GM12878 (cell line): ENCODE results near the gene INSL3. TPM values are rescaled to one million over a fixed set of nuclear protein-coding genes. Genes with fewer than 3 reads are reported as not detected.

Experiments used
- ATAC-seq: fragments of 200-7000 bp; cut with Tn5 transposase; 3 replicates; pipeline ENCODE4 v1.9.1; 2020; ENCODE audit warnings: mild to moderate bottlenecking, moderate library complexity
- BruUV-seq: library from RNA; stranded (reverse); fragments of 400-500 nt; replicated peaks from 2 replicates; lab custom pipeline; 2021; lab: Mats Ljungman, UMichigan
- CTCF ChIA-PET: fragments of 300-600 bp; sonication (Branson Sonifier 250); formaldehyde crosslinking; extraction: SDS; loops from one replicate; lab custom pipeline; 2021; ENCODE audit warnings: inconsistent platforms; lab: Yijun Ruan, JAX
- POLR2A ChIA-PET: fragments of 350-600 bp; formaldehyde crosslinking; extraction: SDS; loops from one replicate; lab custom pipeline; 2021; ENCODE audit warnings: inconsistent platforms; lab: Charles Lee
- RAD21 ChIA-PET: fragments of 300-600 bp; sonication (Branson Sonifier 250); formaldehyde crosslinking; loops from one replicate; lab custom pipeline; 2023; ENCODE audit warnings: antibody characterized with exemption; ENCODE audit not compliant: unreplicated experiment; lab: Charles Lee
- SMC1A ChIA-PET: fragments of 300-600 bp; sonication (Branson Sonifier 250); formaldehyde crosslinking; loops from one replicate; lab custom pipeline; 2023; ENCODE audit not compliant: unreplicated experiment, uncharacterized antibody; lab: Charles Lee
- DNase-seq: peaks from one replicate; pipeline ENCODE4 v3.0.0-alpha.2; 2011; ENCODE audit warnings: low read depth, low spot score
- FAIRE-seq: peaks from 3 replicates; lab custom pipeline; 2011; peaks lifted over from hg19 to GRCh38; lab: Jason Lieb, UNC
- H2AFZ ChIP-seq: 2 replicates; pipeline ENCODE4 v1.6.0; 2011; ENCODE audit warnings: low read depth, low read length, control low read depth; ENCODE audit not compliant: control insufficient read depth
- H3K27ac ChIP-seq: 2 replicates; pipeline ENCODE4 v1.5.1; 2011; ENCODE audit warnings: control low read depth; ENCODE audit not compliant: control insufficient read depth, insufficient read depth
- H3K27me3 ChIP-seq, 2 experiments: replicated peaks in 1 of 2; 2 replicates each; pipeline versions ENCODE4 v1.6.0 to v1.6.1; 2011; ENCODE audit warnings: low read length in 1 of 2; ENCODE audit not compliant: control insufficient read depth in 2 of 2, insufficient read depth in 2 of 2
- H3K36me3 ChIP-seq, 2 experiments: 2 replicates each; pipeline ENCODE4 v1.5.1; 2011; ENCODE audit warnings: low read length in 1 of 2; ENCODE audit not compliant: control insufficient read depth in 2 of 2, insufficient read depth in 2 of 2
- H3K4me1 ChIP-seq: 2 replicates; pipeline ENCODE4 v1.6.1; 2011; ENCODE audit warnings: mild to moderate bottlenecking, low read length, moderate library complexity, mixed read lengths; ENCODE audit not compliant: control insufficient read depth, insufficient read depth
- H3K4me2 ChIP-seq: 2 replicates; pipeline ENCODE4 v1.6.0; 2011; ENCODE audit warnings: control low read depth; ENCODE audit not compliant: control insufficient read depth, insufficient read depth
- H3K4me3 ChIP-seq: fragments of 200-600 bp; sonication (generic); 2 replicates; pipeline ENCODE4 v1.5.1; 2016
- H3K79me2 ChIP-seq: 2 replicates; pipeline ENCODE4 v1.6.0; 2011; ENCODE audit warnings: low read length; ENCODE audit not compliant: control insufficient read depth, insufficient read depth
- H3K9ac ChIP-seq: 2 replicates; pipeline ENCODE4 v1.8.0; 2011; ENCODE audit warnings: low read length, control low read depth, mixed read lengths; ENCODE audit not compliant: control insufficient read depth, insufficient read depth
- H3K9me3 ChIP-seq: replicated peaks from 3 replicates; pipeline ENCODE4 v1.5.1; 2011; ENCODE audit warnings: mild to moderate bottlenecking, low read length; ENCODE audit not compliant: control insufficient read depth, insufficient read depth
- H4K20me1 ChIP-seq: 2 replicates; pipeline ENCODE4 v1.6.0; 2011; ENCODE audit not compliant: control insufficient read depth, insufficient read depth
- GABPA ChIP-seq: IDR thresholded peaks from 2 replicates; pipeline ENCODE4 v1.6.1; 2014; ENCODE audit warnings: antibody characterized with exemption, low read depth, mild to moderate bottlenecking, inconsistent platforms
- KAT2A ChIP-seq: conservative IDR thresholded peaks from 2 replicates; pipeline ENCODE4 v1.6.1; 2011; ENCODE audit warnings: low read depth, low read length; ENCODE audit not compliant: control insufficient read depth
- MEF2B ChIP-seq: fragments of 450-650 bp; IDR thresholded peaks from 2 replicates; pipeline ENCODE4 v1.6.1; 2018; ENCODE audit warnings: mild to moderate bottlenecking, moderate library complexity; ENCODE audit not compliant: partially characterized antibody, poor library complexity, severe bottlenecking
- RB1 ChIP-seq: fragments of 450-650 bp; formaldehyde crosslinking; IDR thresholded peaks from 2 replicates; pipeline ENCODE4 v1.6.1; 2017; ENCODE audit warnings: mild to moderate bottlenecking, borderline replicate concordance
- TBL1XR1 ChIP-seq: IDR thresholded peaks from 2 replicates; pipeline ENCODE4 v1.6.1; 2012; ENCODE audit warnings: low read depth, low read length, improper control_type of control experiment
- WGBS: methylation state at CpG from one replicate; pipeline ENCODE4 v1.1.6; 2016; ENCODE audit warnings: low lambda C conversion rate; ENCODE audit not compliant: insufficient replicate concordance, insufficient coverage; ENCODE audit errors: missing lambda C conversion rate; 5-methylcytosine and 5-hydroxymethylcytosine counted together
- in situ Hi-C: fragments of 300-500 bp; cut with MboI; formaldehyde crosslinking; loops from 9 replicates; pipeline ENCODE4 v1.14.3; 2018; ENCODE audit warnings: mixed read lengths
- intact Hi-C: fragments of 100-400 bp; cut with micrococcal nuclease; formaldehyde crosslinking; loops from one replicate; pipeline ENCODE4 v1.14.2; 2022; ENCODE audit not compliant: unreplicated experiment
- polyA plus RNA-seq, 11 experiments: library from polyadenylated mRNA; depleted of rRNA in 4 of 11; unstranded in 6 of 11; stranded (reverse) in 5 of 11; fragments of >200 nt; fragmentation: Nextera tagmentation in 4 of 11; fragmentation: Illumina TruSeq in 1 of 11; extraction: Ambion mirVana in 4 of 11; extraction: Trizol in 1 of 11; gene quantifications; 1 replicate in 1 of 11; 2 replicates in 10 of 11; pipeline versions ENCODE4 v1.2.1 to v1.2.3, GENCODE V29; 2011 to 2016; ENCODE audit warnings: inconsistent platforms in 2 of 11, missing spikeins in 2 of 11, low read depth in 1 of 11
- total RNA-seq, 4 experiments: library from RNA; depleted of rRNA in 3 of 4; stranded (reverse); fragments of >200 nt in 3 of 4; fragmentation: Illumina TruSeq in 1 of 4; extraction: Trizol in 1 of 4; gene quantifications; 2 replicates each; pipeline versions ENCODE4 v1.2.1 to v1.2.3, GENCODE V29; 2013 to 2021
- TF ChIP-seq, protein P1 (sequence below): fragments of 450-650 bp; IDR thresholded peaks from 2 replicates; pipeline ENCODE4 v1.6.1; 2016; ENCODE audit warnings: mild to moderate bottlenecking, moderate library complexity, borderline replicate concordance
- TF ChIP-seq, protein P2 (sequence below): IDR thresholded peaks from 2 replicates; pipeline ENCODE4 v1.6.1; 2012; ENCODE audit warnings: low read length, inconsistent platforms
- TF ChIP-seq, protein P3 (sequence below): fragments of 450-650 bp; IDR thresholded peaks from 2 replicates; pipeline ENCODE4 v1.6.1; 2017; ENCODE audit warnings: mild to moderate bottlenecking, moderate library complexity

INSL3 gene
- total and polyA plus RNA-seq, 10 of the 15 experiments (the other 5 are each of a cell fraction or from before 2014, with no cell fraction given): 0.27 to 1.9 (median 0.70) TPM

DNA sequence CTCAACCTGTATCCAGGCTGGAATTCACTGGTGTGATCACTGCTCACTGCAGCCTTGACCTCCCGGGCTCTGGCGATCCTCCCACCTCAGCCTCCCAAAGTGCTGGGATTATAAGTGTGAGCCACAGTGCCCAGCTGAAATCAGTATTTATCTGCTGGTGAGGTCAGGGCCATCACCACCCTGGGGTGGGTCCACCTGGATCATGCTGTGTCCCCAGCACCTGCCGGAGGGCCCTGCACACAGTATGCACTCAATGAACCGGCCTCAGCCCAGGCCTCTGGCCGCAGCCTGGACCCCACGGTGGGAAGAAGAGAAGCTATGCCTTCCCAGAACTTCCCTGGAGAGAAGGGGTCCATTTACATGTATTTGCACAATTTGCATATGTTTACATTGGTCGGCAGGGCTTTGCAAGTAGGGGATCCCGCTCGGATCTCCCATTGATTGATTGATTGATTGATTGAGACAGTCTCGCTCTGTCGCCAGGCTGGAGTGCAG is 47.8 kb upstream of the INSL3 start (continued):
- TF ChIP-seq, protein P1, sequence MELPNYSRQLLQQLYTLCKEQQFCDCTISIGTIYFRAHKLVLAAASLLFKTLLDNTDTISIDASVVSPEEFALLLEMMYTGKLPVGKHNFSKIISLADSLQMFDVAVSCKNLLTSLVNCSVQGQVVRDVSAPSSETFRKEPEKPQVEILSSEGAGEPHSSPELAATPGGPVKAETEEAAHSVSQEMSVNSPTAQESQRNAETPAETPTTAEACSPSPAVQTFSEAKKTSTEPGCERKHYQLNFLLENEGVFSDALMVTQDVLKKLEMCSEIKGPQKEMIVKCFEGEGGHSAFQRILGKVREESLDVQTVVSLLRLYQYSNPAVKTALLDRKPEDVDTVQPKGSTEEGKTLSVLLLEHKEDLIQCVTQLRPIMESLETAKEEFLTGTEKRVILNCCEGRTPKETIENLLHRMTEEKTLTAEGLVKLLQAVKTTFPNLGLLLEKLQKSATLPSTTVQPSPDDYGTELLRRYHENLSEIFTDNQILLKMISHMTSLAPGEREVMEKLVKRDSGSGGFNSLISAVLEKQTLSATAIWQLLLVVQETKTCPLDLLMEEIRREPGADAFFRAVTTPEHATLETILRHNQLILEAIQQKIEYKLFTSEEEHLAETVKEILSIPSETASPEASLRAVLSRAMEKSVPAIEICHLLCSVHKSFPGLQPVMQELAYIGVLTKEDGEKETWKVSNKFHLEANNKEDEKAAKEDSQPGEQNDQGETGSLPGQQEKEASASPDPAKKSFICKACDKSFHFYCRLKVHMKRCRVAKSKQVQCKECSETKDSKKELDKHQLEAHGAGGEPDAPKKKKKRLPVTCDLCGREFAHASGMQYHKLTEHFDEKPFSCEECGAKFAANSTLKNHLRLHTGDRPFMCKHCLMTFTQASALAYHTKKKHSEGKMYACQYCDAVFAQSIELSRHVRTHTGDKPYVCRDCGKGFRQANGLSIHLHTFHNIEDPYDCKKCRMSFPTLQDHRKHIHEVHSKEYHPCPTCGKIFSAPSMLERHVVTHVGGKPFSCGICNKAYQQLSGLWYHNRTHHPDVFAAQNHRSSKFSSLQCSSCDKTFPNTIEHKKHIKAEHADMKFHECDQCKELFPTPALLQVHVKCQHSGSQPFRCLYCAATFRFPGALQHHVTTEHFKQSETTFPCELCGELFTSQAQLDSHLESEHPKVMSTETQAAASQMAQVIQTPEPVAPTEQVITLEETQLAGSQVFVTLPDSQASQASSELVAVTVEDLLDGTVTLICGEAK: no peak
- TF ChIP-seq RB1 (no peak), GABPA (no peak), MEF2B (no peak)
- TF ChIP-seq, protein P2, sequence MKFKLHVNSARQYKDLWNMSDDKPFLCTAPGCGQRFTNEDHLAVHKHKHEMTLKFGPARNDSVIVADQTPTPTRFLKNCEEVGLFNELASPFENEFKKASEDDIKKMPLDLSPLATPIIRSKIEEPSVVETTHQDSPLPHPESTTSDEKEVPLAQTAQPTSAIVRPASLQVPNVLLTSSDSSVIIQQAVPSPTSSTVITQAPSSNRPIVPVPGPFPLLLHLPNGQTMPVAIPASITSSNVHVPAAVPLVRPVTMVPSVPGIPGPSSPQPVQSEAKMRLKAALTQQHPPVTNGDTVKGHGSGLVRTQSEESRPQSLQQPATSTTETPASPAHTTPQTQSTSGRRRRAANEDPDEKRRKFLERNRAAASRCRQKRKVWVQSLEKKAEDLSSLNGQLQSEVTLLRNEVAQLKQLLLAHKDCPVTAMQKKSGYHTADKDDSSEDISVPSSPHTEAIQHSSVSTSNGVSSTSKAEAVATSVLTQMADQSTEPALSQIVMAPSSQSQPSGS: no peak

DNA sequence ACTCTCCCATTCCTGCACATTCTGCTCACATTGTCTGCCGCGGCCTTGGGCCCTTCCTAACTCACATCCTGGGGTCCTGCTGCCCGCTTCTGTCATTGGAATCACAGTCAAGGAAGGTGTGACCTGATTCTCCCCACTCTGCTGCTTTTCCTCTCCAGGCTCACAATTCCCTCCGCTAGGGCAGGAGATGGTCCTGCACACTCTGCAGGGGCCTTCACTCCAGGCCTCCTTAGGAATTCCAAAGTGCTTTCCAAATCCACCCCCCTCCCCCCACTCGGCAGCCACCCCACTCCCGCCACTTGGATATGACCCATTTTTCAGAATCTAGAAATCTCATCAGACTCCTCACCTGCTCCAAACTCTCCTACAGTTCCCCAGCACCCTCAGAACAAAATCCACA is 47.4 kb upstream of the INSL3 start:
- Histone ChIP-seq H3K4me2 (no peak overlapping the region), H3K27me3 (peaks cover 3 to 4% of the 10 kb centered on the region in 2 experiments; a peak in 3 of 4 replicates), H3K27ac (no peak overlapping the region), H3K79me2 (no peaks in the 10 kb centered on the region), H4K20me1 (peaks cover 4% of the 10 kb centered on the region), H2AFZ (no peak overlapping the region), H3K9ac (no peak overlapping the region), H3K9me3 (no peaks in the 10 kb centered on the region), H3K4me1 (peaks cover 2% of the 10 kb centered on the region), H3K36me3 (peaks cover 4 to 8% of the 10 kb centered on the region in 2 experiments), H3K4me3 (no peak overlapping the region)
- ChIA-PET RAD21 (no interaction called here), SMC1A (interaction anchor here (2.7 kb wide), 1 partner anchor 64 kb away, joined by 11 read pairs; the partner anchor contains the start of gene CCDC124), CTCF (interaction anchor here (1.5 kb wide), 1 partner anchor 70 kb away, joined by 3 read pairs; no protein-coding TSS in a partner anchor), POLR2A (no interaction called here)
- FAIRE-seq (no peak), DNase-seq (no peak), ATAC-seq (no peak)
- intact Hi-C loops: no loop called here
- 27% methylated on average over 6 of the region's 6 CpGs for WGBS
- in situ Hi-C loops: loop anchor here (5.0 kb wide), 2 partner anchors 59 to 119 kb away; no protein-coding TSS in a partner anchor
- no TSS peak for BruUV-seq
- TF ChIP-seq, protein P3, sequence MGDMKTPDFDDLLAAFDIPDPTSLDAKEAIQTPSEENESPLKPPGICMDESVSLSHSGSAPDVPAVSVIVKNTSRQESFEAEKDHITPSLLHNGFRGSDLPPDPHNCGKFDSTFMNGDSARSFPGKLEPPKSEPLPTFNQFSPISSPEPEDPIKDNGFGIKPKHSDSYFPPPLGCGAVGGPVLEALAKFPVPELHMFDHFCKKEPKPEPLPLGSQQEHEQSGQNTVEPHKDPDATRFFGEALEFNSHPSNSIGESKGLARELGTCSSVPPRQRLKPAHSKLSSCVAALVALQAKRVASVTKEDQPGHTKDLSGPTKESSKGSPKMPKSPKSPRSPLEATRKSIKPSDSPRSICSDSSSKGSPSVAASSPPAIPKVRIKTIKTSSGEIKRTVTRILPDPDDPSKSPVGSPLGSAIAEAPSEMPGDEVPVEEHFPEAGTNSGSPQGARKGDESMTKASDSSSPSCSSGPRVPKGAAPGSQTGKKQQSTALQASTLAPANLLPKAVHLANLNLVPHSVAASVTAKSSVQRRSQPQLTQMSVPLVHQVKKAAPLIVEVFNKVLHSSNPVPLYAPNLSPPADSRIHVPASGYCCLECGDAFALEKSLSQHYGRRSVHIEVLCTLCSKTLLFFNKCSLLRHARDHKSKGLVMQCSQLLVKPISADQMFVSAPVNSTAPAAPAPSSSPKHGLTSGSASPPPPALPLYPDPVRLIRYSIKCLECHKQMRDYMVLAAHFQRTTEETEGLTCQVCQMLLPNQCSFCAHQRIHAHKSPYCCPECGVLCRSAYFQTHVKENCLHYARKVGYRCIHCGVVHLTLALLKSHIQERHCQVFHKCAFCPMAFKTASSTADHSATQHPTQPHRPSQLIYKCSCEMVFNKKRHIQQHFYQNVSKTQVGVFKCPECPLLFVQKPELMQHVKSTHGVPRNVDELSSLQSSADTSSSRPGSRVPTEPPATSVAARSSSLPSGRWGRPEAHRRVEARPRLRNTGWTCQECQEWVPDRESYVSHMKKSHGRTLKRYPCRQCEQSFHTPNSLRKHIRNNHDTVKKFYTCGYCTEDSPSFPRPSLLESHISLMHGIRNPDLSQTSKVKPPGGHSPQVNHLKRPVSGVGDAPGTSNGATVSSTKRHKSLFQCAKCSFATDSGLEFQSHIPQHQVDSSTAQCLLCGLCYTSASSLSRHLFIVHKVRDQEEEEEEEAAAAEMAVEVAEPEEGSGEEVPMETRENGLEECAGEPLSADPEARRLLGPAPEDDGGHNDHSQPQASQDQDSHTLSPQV: no peak
- TF ChIP-seq KAT2A: no peak
- TF ChIP-seq TBL1XR1: no peak
